ENCODE data around the gene LAG3. TPM values are rescaled to one million over a fixed set of nuclear protein-coding genes. Genes with fewer than 3 reads are reported as not detected.

LAG3 gene
- total and polyA plus RNA-seq, 10 donors: 3.7 to 29.4 (median 12.7) TPM

DNA sequence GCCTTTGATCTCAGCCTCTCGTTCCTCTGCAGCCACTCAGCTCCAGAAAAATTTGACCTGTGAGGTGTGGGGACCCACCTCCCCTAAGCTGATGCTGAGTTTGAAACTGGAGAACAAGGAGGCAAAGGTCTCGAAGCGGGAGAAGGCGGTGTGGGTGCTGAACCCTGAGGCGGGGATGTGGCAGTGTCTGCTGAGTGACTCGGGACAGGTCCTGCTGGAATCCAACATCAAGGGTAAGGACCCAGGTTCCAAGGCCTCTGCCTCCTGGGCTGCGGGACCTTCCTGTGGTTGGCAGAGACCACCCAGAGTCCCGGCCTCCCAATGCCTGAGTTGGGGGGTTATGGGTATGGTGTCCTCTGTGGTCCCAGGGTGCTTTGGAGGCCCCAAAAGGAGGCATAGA is 44.8 kb downstream of the LAG3 start:
- Histone ChIP-seq H3K36me3 (peaks cover 0 to 55% (median 3%) of the 10 kb centered on the region in 6 donors), H3K9me3 (no peaks in the 10 kb centered on the region), H3K27ac (no peak overlapping the region), H3K27me3 (replicated peaks in 1 of 7) (peaks cover 0 to 35% (median 6%) of the 10 kb centered on the region in 7 donors), H3K4me3 (no peak overlapping the region), H3K4me1 (peaks cover 8 to 40% (median 21%) of the 10 kb centered on the region in 6 donors)
- TF ChIP-seq, protein P1, sequence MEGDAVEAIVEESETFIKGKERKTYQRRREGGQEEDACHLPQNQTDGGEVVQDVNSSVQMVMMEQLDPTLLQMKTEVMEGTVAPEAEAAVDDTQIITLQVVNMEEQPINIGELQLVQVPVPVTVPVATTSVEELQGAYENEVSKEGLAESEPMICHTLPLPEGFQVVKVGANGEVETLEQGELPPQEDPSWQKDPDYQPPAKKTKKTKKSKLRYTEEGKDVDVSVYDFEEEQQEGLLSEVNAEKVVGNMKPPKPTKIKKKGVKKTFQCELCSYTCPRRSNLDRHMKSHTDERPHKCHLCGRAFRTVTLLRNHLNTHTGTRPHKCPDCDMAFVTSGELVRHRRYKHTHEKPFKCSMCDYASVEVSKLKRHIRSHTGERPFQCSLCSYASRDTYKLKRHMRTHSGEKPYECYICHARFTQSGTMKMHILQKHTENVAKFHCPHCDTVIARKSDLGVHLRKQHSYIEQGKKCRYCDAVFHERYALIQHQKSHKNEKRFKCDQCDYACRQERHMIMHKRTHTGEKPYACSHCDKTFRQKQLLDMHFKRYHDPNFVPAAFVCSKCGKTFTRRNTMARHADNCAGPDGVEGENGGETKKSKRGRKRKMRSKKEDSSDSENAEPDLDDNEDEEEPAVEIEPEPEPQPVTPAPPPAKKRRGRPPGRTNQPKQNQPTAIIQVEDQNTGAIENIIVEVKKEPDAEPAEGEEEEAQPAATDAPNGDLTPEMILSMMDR (IDR thresholded peaks at IDR 0.05 in 8 of 11, conservative IDR thresholded peaks at IDR 0.05 in 3 of 11): no peak
- TF ChIP-seq POLR2A (IDR thresholded peaks at IDR 0.05): no peak
- TF ChIP-seq POLR2AphosphoS5 (IDR thresholded peaks at IDR 0.05): no peak
- WGBS, 5 donors: 92 to 96% (median 94%) methylated on average over 8 of the region's 8 CpGs
- intact Hi-C loops (cut with DNase I; ENCODE audit: low total_unique reads): no loop called here
- DNase-seq: no peak

DNA sequence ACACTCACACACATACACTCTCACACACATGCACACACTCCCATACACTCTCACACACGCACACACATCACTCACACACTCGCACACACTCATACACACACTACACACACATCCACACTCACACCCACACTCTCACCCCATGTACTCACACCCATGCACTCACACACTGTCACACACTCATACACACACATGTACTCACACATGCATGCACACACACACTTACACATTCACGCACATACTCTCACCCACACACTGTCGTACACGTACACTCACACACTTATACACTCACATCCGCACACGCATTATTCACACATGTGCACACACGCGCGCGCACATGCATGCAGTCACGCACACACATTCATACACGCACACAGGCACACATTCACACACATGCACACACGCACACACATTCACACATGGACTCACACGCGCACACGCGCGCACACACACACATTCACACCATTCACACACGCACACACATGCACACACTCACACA is 45.4 kb downstream of the LAG3 start:
- no peaks in the 10 kb centered on the region for H3K9me3 ChIP-seq
- no peak overlapping the region for H3K27ac ChIP-seq
- H3K4me1 ChIP-seq: peaks cover 4 to 39% (median 20%) of the 10 kb centered on the region in 6 donors
- H3K4me3 ChIP-seq: no peak overlapping the region
- H3K36me3 ChIP-seq: peaks cover 0 to 55% (median 3%) of the 10 kb centered on the region in 6 donors
- TF ChIP-seq POLR2A (IDR thresholded peaks at IDR 0.05) (no peak), POLR2AphosphoS5 (IDR thresholded peaks at IDR 0.05) (no peak)
- TF ChIP-seq, protein P1 (IDR thresholded peaks at IDR 0.05 in 8 of 11, conservative IDR thresholded peaks at IDR 0.05 in 3 of 11): no peak
- 81 to 96% (median 93%) methylated on average over 20 of the region's 20 CpGs for WGBS, 5 donors
- no peak for DNase-seq
- peaks cover 0 to 41% (median 9%) of the 10 kb centered on the region in 7 donors for H3K27me3 ChIP-seq (replicated peaks in 1 of 7)
- intact Hi-C loops (cut with DNase I; ENCODE audit: low total_unique reads): no loop called here

DNA sequence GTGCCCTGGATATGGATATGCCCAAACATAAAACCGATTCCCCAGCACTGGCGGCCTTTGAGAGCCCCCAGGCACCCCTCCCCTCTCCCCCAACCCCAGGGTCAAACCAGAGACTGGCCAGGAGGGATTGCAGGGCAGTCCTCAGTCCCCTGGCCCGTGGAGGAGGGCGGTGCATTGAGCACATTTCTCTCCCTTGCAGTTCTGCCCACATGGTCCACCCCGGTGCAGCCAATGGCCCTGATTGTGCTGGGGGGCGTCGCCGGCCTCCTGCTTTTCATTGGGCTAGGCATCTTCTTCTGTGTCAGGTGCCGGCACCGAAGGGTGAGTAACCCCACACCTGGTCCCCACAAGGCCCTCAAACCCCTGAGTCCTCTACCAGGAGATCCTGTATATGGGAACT is 45.9 kb downstream of the LAG3 start:
- Histone ChIP-seq H3K27me3 (replicated peaks in 1 of 7) (peaks cover 0 to 46% (median 13%) of the 10 kb centered on the region in 7 donors), H3K36me3 (peaks cover 0 to 55% (median 3%) of the 10 kb centered on the region in 6 donors), H3K9me3 (no peaks in the 10 kb centered on the region), H3K4me3 (no peak overlapping the region), H3K27ac (no peak overlapping the region), H3K4me1 (peaks cover 0 to 34% (median 15%) of the 10 kb centered on the region in 6 donors)
- TF ChIP-seq POLR2A (IDR thresholded peaks at IDR 0.05) (no peak), POLR2AphosphoS5 (IDR thresholded peaks at IDR 0.05) (no peak)
- TF ChIP-seq, protein P1 (IDR thresholded peaks at IDR 0.05 in 8 of 11, conservative IDR thresholded peaks at IDR 0.05 in 3 of 11): no peak
- intact Hi-C loops (cut with DNase I; ENCODE audit: low total_unique reads): no loop called here
- WGBS, 5 donors: 77 to 92% (median 91%) methylated on average over 5 to 10 of the region's 10 CpGs
- no peak for DNase-seq

DNA sequence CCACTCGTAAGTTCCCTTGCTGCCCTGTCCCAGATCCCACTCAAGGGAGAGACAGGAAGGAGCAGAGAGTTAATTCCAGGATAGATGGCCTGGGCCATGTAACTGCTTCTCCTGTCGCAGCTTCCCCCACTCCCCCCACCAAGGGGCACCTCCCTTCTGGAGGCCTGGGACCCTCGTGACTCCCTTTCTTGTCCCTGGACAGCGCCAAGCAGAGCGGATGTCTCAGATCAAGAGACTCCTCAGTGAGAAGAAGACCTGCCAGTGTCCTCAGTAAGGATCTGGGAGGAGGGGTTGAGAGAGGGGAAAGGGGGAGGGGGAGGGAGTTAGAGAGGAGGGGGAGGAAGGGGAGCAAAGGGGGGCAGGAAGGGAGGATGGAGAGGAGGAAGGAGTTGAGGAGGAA is 46.3 kb downstream of the LAG3 start:
- Histone ChIP-seq H3K4me3 (no peak overlapping the region), H3K36me3 (peaks cover 0 to 55% (median 3%) of the 10 kb centered on the region in 6 donors), H3K27me3 (replicated peaks in 1 of 7) (peaks cover 0 to 46% (median 14%) of the 10 kb centered on the region in 7 donors), H3K4me1 (peaks cover 0 to 31% (median 15%) of the 10 kb centered on the region in 6 donors), H3K9me3 (no peaks in the 10 kb centered on the region), H3K27ac (no peak overlapping the region)
- intact Hi-C loops (cut with DNase I; ENCODE audit: low total_unique reads): no loop called here
- no peak for DNase-seq
- 80 to 95% (median 89%) methylated on average over 4 to 5 of the region's 5 CpGs for WGBS, 5 donors
- TF ChIP-seq, protein P1 (IDR thresholded peaks at IDR 0.05 in 8 of 11, conservative IDR thresholded peaks at IDR 0.05 in 3 of 11): no peak
- TF ChIP-seq POLR2A (IDR thresholded peaks at IDR 0.05) (no peak), POLR2AphosphoS5 (IDR thresholded peaks at IDR 0.05) (no peak)

Measured in spleen (tissue), 11 donors.